ENCODE results near the gene ITSN2.

The ITSN2 gene

DNA sequence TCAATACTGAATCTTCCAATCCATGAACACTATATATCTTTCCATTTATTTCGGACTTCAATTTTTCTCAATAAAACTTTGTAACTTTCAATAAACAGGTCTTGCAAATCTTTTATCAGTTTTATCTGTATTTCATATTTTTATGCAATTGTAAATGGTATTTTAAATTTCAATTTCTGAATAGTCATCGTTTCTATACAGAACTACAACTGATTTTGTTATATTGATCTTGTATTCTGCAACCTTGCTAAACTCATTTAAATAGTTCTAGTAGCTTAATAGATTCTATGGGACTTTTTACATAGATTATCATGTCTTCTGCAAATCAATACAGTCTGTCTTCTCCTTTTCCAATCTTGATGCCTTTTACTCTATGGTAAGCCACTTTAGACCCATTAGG, 95.1 kb downstream of the ITSN2 start:
- TF ChIP-seq, protein P1, sequence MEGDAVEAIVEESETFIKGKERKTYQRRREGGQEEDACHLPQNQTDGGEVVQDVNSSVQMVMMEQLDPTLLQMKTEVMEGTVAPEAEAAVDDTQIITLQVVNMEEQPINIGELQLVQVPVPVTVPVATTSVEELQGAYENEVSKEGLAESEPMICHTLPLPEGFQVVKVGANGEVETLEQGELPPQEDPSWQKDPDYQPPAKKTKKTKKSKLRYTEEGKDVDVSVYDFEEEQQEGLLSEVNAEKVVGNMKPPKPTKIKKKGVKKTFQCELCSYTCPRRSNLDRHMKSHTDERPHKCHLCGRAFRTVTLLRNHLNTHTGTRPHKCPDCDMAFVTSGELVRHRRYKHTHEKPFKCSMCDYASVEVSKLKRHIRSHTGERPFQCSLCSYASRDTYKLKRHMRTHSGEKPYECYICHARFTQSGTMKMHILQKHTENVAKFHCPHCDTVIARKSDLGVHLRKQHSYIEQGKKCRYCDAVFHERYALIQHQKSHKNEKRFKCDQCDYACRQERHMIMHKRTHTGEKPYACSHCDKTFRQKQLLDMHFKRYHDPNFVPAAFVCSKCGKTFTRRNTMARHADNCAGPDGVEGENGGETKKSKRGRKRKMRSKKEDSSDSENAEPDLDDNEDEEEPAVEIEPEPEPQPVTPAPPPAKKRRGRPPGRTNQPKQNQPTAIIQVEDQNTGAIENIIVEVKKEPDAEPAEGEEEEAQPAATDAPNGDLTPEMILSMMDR (conservative IDR thresholded peaks at IDR 0.05): no peak
- TF ChIP-seq ZFX (IDR thresholded peaks at IDR 0.05): no peak
- H3K27ac ChIP-seq: no peak overlapping the region

DNA sequence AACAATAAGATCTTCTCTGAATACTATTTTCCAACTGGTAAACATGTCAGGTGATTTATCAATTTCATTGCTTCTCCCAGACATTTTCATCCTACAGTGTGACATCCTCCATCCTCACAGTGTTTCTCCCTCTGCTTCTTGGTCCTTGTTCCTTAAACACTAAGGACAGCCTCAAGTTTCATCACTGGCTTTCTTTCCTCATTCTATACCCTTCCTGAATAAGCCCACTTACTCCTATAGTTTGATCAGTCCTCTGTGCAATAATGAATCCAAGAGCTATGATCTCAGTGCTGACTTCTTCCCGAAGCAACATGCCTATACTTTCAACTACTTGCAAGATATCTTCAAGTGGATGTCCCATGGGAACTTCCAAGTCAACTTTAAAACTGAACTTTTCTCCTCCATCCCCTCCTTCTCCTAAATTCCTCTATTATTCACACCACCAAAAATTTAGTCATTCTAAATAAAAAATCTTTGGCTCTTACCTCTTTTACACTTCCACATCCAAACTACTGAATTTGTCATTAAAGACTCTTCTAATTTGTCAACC, 97.8 kb downstream of the ITSN2 start:
- no peak overlapping the region for H3K27ac ChIP-seq
- TF ChIP-seq, protein P1 (conservative IDR thresholded peaks at IDR 0.05): no peak
- TF ChIP-seq ZFX (IDR thresholded peaks at IDR 0.05): no peak

DNA sequence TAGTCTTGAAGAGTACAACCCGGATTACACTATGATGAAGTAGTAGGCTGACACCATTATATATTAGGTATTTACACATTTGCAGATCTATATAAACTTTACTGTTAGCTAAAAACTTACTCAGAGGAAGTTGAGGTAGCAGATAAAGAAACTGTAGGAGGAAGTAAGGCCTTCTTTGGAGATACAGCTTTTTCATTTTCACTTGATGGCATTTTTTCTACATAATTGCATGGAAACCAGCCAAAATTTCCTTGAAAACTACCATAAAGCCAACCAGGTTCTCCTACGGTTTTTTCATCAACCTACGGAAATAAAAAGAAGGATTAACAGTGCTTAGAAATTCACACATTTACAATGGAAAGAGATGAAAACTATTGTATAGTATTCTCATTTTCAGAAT, 98.9 kb downstream of the ITSN2 start:
- TF ChIP-seq ZFX (IDR thresholded peaks at IDR 0.05): no peak
- TF ChIP-seq, protein P1 (conservative IDR thresholded peaks at IDR 0.05): no peak
- no peak overlapping the region for H3K27ac ChIP-seq

DNA sequence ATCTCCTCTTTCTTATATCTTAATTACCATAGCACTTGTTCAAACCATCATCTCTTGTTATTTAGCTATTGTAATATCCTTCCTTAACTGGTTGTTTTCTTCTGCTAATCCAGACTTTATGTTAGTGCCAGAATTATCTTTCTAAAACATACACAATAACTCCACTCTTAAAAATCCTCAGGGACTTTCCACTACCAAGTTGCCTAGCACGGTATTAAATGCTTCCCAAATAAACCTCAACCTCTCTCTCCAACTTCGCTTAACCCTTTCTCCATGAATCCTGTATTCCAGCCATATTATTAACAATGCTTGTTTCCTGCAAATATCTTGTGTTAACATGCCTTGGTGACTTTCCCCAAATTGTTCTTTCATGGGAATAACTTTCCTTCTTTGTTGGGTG, 101.0 kb downstream of the ITSN2 start:
- TF ChIP-seq, protein P1 (conservative IDR thresholded peaks at IDR 0.05): no peak
- TF ChIP-seq ZFX (IDR thresholded peaks at IDR 0.05): no peak
- no peak overlapping the region for H3K27ac ChIP-seq

DNA sequence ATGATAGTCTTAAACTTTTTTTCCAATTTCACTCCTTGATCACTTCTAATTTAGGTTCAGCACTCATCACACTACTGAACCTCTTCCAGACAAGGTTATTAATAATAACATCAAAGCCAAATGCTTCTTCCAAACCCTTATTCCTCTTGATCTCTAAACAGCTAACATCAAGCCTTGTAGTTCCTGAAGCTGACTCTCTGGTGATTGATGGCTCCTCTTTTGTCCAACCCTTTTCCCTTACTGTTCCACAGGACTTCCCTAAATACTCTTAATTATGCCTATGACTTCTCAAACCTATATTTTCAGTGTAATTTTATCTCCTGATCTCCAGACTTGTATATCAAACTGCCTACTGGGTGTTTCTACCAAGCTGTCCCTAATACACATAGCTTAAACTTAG, 101.6 kb downstream of the ITSN2 start:
- no peak for TF ChIP-seq ZFX (IDR thresholded peaks at IDR 0.05)
- TF ChIP-seq, protein P1 (conservative IDR thresholded peaks at IDR 0.05): no peak
- H3K27ac ChIP-seq: no peak overlapping the region

- H3K27ac ChIP-seq: no peak overlapping the region
- TF ChIP-seq, protein P1 (conservative IDR thresholded peaks at IDR 0.05): no peak
- TF ChIP-seq ZFX (IDR thresholded peaks at IDR 0.05): no peak
Measured at GRCh38 chr2:24253303-24253919, 106.9 kb downstream of the ITSN2 start.

- H3K27ac ChIP-seq: no peak overlapping the region
- no peak for TF ChIP-seq ZFX (IDR thresholded peaks at IDR 0.05)
- TF ChIP-seq, protein P1 (conservative IDR thresholded peaks at IDR 0.05): no peak
Measured at GRCh38 chr2:24247592-24247991, 112.7 kb downstream of the ITSN2 start.

Data from C4-2B (cell line).